HuH-7.5 (cell line): ENCODE data around the gene ANKRD63.

Experiments used
- DNase-seq: peaks from one replicate; pipeline ENCODE4 v3.0.0; 2011; ENCODE audit warnings: low spot score

Gene ANKRD63

DNA sequence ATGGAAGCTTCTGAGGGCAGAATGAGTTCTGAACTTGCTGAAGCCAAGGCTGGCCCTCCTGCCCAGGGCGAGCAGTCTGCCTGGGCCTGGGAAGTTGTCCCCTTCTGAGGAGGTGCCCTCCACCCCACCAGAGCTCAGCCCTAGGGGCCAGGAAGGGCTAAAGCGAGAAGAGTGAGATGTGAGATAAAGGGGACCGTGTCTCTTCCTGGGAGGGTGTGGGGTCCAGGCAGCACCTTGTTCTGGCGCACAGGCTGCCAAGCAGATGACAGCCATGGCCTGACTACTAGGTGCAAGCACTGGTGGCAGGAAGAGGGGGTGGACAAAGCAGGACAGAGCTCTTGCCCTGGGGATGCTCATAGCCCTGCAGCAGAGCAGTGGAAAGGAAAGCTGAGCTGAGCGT is 40.3 kb downstream of the ANKRD63 start:
- no peak for DNase-seq

GRCh38 chr15:40242213-40242599 is 40.7 kb downstream of the ANKRD63 start:
- DNase-seq = no peak

DNA sequence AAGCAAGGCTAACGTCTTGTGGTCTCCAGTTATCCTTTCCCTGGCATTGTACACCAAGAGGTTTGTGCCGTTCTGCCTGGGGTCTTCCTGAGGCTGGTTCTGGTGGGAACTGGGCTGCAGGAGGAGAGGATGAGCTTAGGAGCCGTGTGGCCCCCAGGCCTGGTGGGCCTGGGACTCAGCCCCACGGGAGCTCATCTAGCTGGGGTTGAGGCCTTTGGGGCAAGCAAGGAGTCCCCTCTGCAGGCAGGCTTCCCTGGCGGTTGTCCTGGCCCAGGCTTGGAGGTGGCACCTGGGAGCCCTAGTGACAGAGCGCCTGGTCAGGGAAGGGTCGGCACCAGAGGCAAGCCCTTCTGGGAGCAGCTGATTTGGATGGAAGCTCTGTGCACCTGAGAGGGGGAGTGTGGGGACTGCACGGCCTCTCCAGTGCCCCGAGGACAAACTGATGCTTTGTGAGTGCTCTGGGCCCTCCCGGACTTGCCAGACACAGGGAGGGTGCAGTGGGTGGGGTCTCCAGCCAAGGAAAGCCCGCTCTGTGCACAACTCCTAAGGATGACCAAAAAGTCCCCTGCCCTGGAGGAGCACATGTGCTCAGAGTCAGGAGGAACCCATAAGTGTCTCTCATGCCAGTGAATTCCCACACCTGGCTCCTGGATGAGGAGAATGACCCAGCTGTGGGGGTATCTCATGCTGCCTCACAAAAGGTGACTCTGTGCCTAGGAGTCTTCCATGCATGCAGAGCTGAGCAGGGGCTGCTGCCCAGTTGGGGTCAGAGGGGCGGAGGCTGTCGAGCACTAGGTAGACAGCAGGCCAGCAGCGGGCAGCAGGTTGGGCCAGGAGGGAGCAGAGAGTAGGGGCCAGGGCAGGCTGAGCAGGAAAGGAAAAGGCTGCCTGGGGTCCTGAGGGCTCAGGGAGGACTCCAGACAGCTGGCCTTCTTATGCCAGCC is 41.3 kb downstream of the ANKRD63 start:
- no peak for DNase-seq

DNA sequence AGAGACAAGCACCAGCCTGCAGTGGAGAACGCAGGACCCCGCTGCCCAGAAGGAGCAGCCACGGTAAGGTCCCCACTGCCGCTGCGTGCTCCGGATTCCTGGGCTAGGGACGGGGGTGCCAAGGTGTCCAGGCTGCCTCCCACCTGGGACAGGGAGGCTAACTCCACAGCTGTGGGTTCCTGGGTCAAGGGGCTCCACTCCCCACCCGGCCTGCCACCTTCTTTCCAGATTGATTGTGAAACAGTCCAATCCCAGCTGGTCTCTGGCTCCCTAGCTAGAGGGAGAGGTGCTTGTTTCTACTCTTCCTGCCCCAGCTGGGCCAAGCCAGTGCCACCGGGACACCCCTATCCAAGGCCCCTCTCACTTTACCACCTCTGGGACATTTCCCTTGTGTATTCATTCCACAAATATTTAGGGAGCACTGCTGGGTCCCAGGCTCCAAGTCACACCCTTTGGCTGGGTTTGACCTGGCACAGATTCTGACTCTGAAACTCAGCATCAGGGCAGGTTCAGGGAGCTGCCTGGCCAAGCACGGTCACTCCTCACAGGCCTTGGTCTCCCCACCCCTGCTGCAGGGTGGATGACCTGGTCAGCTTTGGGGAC is 42.1 kb downstream of the ANKRD63 start:
- no peak for DNase-seq

DNA sequence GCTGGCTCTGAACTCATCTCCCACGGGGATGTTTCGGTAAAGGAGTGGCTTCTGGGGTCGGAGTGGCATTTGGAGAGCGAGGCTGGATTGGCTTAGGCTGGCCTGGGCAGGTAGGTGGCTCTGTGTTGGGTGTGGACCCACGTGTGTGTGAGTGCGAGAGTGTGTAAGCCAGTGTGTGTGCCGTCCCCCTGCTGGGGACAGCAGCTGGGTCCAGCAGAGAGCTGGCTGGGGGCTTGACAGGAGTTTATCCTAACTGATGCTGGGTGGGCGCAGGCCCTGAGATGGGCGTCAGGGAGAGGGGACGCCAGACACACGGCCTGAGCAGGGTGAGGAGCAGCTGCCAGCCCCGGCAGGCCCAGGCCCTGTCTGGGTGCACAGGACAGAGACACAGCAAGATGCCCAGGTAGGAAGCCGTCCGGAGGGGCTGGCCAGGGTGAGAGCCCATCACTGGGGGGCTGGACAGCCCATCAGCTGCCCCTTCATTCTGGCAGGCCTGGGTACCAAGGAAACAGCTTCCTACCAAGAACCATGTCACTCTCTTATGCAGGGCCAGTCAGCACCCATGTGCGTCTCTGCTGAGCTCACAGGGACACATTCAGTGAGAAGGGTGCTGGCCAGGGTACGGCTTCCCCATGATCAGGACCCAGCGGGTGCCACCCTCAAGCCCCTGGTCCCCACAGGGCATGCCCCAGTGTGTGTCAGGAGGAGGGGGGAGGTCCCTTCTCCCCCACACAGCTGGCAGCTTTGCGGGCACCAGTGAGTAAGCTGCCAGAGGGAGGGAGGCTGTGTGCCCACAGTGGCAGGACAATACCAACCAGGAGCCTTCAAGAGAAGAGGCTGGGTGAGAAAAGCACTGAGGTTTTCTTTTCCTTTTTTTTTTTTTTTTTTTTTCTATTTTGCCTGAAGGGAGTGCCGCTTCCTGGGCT is 42.9 kb downstream of the ANKRD63 start:
- no peak for DNase-seq

GRCh38 chr15:40239404-40239692 is 43.5 kb downstream of the ANKRD63 start:
- no peak for DNase-seq

DNA sequence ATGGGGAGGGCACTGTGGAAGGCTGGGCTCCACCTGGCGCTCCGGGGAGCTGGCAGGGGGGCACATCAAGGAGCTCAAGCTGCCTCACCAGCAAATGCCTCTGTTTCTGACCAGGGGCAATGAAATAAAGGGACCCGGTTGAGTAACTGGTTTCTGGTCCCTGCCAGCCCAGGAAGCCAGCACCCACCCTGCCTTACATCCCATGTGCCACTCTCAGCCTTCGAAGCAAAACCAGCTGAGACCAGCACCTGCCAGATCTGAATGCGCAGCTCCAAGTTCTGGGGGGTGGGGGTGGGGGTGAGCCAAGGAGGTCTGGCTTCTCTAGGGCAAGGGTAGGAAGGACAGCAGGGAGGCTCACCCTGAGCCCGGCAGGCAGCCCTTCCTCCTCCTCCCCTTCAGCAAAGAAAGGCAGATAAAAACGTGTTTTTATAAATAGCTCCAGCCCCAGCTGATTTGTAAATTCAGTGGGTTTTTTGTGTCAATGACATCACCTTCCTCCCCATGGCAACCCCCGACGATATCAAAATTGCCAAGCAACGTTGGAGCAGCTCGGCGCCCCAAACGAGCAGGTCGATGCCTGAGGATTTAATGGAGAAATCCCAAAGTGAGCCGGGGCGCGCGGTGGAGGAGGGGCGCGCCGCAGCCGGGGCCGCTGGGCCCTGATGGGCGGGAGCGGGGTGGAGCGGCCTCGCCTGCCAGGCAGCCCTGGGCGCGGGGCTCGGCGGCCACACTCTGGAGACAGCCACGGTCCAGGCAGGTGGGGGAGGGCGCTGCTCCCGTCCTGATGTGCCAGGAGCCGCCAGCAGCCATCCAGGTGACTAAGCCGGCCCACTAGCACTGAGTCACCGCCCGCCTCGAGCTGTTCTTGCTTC is 44.1 kb downstream of the ANKRD63 start, which contains the start of gene PAK6:
Gene PAK6, plus strand, starts transcription at position 532 of the 872 bp plus-strand sequence. CDS start 25,723 bp downstream, outside the sequence.
- DNase-seq = peak; percentile 61

GRCh38 chr15:40235201-40235885 is 47.5 kb downstream of the ANKRD63 start:
- DNase-seq = no peak

DNA sequence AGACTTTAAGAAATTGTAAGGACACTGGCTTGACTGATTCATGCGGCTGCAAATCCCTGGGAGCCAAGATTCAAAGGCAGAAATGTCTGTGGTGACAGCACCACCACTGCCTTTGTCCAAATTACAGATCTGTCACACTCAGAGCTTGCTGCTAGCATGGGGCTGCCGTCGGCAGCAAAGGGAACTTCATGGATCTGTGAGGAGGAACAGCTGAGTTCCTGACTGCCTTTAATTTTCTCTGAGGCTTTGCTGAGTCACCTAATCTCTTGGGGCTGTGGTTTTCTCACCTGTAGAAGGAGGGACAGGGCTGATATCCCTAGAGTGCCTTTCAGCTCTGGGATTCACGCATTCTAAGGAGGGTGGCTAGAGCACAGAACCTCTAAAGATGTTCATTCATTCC is 48.1 kb downstream of the ANKRD63 start:
- no peak for DNase-seq

DNA sequence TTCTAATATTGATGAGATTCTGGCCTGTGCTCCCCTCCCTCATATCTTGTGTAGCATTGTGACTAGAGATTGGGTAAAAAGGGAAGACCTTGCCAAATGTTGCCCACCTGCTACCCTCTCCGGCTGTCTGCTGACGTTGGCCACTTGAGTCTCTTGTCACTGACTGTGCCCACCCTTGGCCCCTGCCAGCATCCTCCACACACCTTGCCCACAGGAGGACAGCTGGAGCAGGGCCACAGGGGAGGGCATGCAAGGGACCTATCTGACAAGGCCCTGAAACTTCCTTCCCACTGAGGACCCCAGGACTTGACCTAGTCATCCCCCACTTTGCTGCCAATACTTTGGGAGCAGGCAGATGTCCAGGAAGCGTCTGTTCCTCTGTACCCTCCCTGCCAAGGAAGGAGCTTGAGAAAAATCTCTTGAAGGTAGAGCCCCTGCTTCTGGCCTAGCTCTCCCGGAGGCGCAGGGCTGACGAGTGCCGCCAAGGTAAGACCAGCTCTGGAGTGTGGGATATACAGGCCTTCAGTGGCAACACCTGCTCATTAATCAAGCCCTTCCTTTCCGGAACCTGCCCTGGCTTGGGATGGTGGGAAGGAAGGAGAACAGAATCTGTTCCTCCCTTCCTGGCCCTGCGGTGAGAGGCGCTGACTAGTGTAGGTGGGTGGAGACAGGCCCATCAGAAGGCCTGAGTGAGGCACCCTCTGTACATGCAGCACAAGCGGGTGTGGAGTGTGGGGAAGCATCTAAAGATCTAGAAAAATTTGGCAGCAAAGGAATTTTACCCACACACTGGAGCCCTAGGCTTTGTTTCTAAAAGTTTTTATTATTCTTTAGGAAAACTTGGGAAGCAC is 48.9 kb downstream of the ANKRD63 start:
- DNase-seq = no peak

DNA sequence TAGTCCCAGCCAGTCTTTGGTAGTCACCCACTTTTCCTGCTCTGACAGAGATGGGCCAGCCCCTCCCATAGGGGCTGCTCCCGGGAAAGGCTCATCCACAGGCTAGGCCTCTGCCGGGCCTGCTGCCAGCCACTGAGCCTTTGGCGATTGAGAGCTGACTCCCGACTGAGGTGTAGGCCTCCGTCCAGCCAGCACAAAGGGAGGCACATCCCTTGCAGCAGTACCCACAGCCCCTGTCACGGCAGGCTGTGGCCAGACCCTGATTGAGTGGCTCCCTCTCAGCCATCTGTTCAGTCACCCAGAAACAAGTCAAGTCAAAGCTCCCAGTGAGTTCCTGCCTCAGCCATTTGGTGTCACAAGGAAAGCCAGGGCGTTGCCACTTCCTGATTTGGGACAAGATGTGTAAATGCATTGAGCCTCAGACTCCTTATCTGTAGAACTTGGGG is 50.2 kb downstream of the ANKRD63 start:
- no peak for DNase-seq
